HepG2 (cell line): ENCODE measurements around the gene NPIPB9.
"Not testable (repeated sequence)": the region's sequence is repeated elsewhere in the genome, so short reads cannot be mapped to it uniquely, and the experiment has no call there.

ENCODE experiments used
- ARNTL ChIP-seq: sonication (generic); formaldehyde crosslinking; IDR thresholded peaks from 2 replicates; pipeline ENCODE4 v1.4.0; 2020; ENCODE audit warnings: mild to moderate bottlenecking, missing genetic modification reagents
- CCAR2 ChIP-seq: fragments of 200-400 bp; formaldehyde crosslinking; optimal IDR thresholded peaks from 2 replicates; pipeline ENCODE3; 2018; ENCODE audit warnings: low read depth, mild to moderate bottlenecking, low read length, moderate library complexity
- CTCF ChIP-seq: sonication (generic); formaldehyde crosslinking; IDR thresholded peaks from 2 replicates; pipeline ENCODE4 v1.5.0; 2020; ENCODE audit warnings: mild to moderate bottlenecking, missing genetic modification reagents, moderate library complexity
- HMGXB4 ChIP-seq, 2 experiments: sonication (generic) in 1 of 2; formaldehyde crosslinking in 1 of 2; IDR thresholded peaks; 2 replicates each; pipeline versions ENCODE4 v1.4.0 to v1.6.1; 2018 to 2020; ENCODE audit warnings: missing genetic modification reagents in 2 of 2, borderline replicate concordance in 1 of 2, low read depth in 1 of 2, mild to moderate bottlenecking in 1 of 2, missing biosample characterization in 1 of 2
- KDM5B ChIP-seq: sonication (generic); formaldehyde crosslinking; IDR thresholded peaks from 2 replicates; pipeline ENCODE4 v1.4.0; 2020; ENCODE audit warnings: missing genetic modification reagents, mild to moderate bottlenecking, borderline replicate concordance
- MAX ChIP-seq: IDR thresholded peaks from 2 replicates; pipeline ENCODE4 v1.6.1; 2012; ENCODE audit warnings: inconsistent platforms
- SMC3 ChIP-seq: IDR thresholded peaks from 2 replicates; pipeline ENCODE4 v1.6.1; 2011; ENCODE audit warnings: low read length, improper control_type of control experiment
- WIZ ChIP-seq: sonication (generic); formaldehyde crosslinking; IDR thresholded peaks from 2 replicates; pipeline ENCODE4 v1.5.1; 2020; ENCODE audit warnings: mild to moderate bottlenecking, missing genetic modification reagents
- ZNF260 ChIP-seq: sonication (generic); formaldehyde crosslinking; IDR thresholded peaks from 2 replicates; pipeline ENCODE4 v1.4.0; 2020; ENCODE audit warnings: missing genetic modification reagents, low read depth, mild to moderate bottlenecking, borderline replicate concordance
- ZNF263 ChIP-seq: sonication (generic); formaldehyde crosslinking; IDR thresholded peaks from 2 replicates; pipeline ENCODE4 v1.4.0; 2020; ENCODE audit warnings: missing genetic modification reagents

- not testable (repeated sequence) for TF ChIP-seq MAX; CCAR2; SMC3; ZNF263 (CRISPR knock-in tag); HMGXB4 (CRISPR knock-in tag; IDR thresholded peaks at IDR 0.05; ENCODE audit: borderline replicate concordance in 1 of 2, low read depth in 1 of 2); CTCF (CRISPR knock-in tag); WIZ (CRISPR knock-in tag); KDM5B (CRISPR knock-in tag); ZNF260; ARNTL
These were observed 1.6 kb upstream of the NPIPB9 start for GRCh38 chr16:28749997-28750465.
